Non-pigmented ciliary epithelial cell (primary cell): Measurements from ENCODE around the gene ARID2.

Source experiments
- DNase-seq: peaks from one replicate; pipeline ENCODE4 v3.0.0-alpha.2; 2010; ENCODE audit warnings: low read depth

The ARID2 gene

DNA sequence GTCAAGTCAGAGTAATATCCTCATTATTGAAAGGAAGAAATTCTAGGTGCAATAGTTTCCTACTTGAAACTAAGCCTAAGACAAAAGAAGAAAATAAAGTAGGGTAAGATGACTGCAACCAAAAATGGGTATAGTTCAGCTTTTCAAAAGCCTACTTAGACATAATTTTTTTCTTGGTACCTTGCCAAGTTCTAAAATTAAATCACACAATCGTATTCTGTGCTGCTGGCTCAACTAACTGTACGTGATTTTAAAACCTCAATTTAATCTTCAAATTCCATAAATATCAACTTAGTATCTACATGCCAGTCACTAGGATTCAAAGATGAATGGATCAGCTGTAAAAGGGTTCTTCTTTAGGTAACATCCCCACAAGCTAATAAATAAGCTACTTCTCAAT lies 204.0 kb downstream of the ARID2 start:
- no peak for DNase-seq

DNA sequence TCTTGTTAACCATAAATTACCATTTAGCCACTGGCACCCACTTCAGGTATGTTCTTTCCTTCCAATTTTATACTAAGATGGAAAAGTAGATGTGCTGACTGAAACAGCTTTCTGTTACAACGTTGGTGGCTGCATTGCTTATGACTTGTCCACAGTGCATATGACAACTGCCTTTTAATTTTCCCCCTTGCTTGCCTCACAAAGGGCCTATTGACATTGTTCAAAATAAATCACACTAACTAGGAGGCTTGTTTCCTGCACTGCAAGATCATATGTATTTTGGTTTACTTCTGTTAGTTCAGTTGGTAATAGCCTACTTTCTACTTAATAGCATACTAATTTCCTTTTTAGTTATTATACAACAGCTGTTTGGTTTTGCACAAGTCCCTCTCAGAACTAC lies 205.4 kb downstream of the ARID2 start:
- no peak for DNase-seq

GRCh38 chr12:45938566-45938965 lies 209.1 kb downstream of the ARID2 start:
- no peak for DNase-seq

- DNase-seq: no peak
Measured at GRCh38 chr12:45939759-45940158, 210.3 kb downstream of the ARID2 start.

GRCh38 chr12:45944771-45945170 lies 215.3 kb downstream of the ARID2 start:
- no peak for DNase-seq

- DNase-seq: no peak
Measured at GRCh38 chr12:45946435-45946834, 216.9 kb downstream of the ARID2 start.

DNA sequence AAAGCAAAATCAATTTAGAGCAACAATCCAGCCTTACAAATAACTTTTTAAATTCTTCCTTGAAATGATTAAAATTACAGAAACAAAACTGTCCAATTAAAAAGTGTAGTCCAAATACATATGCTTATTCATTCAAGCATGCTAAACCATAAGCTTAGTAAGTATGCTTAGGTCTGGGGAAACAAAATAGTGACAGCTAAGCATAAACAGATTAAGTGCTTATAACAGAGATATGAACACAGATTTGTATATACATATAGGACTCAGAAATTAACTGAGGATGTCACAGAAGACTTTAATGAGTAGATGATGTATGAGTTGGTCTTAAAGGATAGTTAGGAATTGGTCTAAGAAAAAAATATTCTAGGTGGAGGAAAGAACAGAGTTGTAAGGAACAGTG lies 219.0 kb downstream of the ARID2 start:
- no peak for DNase-seq
